HG03095 (cell line): ENCODE measurements around the gene AGFG2.

ENCODE experiments used
- ATAC-seq: cut with Tn5 transposase; IDR thresholded peaks from one replicate; pipeline ENCODE4 v1.9.1; 2021; ENCODE audit warnings: moderate library complexity; ENCODE audit not compliant: unreplicated experiment

AGFG2 gene

DNA sequence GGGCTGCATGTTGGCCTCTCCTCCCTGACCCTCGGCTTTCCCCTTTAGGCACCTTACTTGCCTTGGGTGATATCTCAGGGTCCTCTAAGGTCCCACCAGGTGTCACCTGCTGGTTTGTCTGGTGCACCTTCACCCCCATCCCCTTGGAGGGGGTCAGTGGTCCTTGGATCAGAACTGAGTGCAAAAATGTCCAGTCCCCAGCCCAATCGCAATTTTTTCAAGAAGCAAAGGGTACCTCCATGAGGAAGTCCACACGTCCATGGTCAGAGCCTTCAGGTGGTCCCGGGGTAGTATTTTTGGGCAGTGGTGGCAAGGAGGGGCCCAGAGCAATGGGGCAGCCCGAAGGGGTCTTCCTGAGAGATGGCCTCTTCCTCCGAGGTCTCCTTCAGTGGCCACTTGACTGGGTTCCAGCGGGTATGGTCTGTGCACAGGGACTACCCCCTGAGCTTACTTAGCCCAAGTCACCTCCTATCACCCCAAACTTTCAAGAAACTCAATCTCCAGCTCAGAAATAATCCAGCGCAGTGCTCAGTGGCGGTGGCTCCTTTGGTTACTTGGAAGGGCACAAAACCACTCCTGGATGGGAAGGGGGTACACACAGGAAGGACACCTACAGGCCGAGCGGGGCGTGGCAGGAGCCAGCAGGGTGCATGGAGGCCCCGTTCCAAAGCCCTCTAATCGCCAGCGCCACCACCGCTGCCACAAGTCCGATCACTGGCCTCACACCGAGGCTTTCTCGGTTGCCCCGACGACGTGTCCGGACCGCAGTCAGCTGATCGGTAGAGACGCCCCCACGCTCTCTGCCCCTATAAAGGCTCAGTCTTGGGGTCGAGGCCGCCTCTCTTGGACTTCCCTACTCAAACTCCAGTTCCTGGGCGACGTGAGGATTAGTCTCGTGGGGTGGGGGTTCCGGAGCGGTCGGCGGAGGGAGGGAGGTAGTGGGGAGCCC is 30.2 kb downstream of the AGFG2 start:
- no peak for ATAC-seq

DNA sequence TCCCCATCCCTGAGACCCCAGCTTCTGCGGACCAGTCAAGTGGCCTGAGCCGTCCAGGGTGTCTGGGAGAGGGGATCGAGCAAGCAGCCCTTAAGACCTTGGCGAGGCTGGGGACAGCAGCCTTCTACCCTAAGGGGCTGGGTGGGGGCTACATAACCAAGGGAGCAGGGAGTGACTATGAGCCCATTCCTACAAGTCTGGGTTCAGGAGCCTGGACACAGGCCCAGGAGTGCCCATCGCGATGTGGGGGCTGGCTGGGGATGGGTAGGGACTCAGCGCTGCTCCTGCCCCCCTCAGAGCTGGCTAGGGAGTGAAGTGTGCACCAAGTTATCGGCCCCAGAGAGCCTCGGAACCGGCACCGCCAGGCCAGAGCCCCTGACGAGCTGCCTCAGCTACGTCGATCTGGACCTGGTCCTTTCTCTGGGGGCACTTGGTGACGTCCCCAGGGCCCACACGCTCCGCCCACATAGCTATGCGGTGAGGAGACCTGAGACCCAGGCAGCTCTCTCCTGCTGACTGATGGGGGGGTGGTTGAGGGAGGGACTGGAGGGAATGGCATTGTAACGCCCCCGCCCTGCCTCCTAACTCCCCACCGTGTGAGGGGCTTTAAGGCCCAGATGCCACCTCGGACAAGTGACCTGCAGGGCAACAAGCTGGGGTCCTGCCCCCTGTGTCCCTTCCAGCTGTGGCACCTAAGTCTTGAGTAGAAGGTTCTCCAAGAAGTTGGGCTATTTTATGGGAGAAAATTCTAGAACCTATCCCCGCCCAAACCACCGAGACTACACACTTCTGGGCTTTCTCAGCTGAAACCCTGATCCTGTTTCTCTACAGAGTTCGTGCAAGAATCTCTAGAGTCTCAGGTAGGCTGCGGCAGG is 32.2 kb downstream of the AGFG2 start:
- ATAC-seq: no peak

DNA sequence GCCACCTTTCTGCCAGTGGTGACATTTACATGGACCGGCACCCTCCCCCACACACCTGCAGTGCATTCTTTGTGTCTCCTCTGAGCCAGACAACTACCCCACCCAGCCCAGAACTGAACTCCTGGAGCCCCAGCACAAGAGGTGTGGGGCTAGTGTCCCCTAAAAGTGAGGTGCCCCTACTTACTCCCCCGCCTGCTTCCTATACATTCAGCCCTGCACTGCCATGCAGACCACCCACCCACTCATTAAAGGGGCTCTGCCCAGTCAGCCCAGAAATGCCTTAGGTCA is 32.8 kb downstream of the AGFG2 start:
- ATAC-seq: no peak

DNA sequence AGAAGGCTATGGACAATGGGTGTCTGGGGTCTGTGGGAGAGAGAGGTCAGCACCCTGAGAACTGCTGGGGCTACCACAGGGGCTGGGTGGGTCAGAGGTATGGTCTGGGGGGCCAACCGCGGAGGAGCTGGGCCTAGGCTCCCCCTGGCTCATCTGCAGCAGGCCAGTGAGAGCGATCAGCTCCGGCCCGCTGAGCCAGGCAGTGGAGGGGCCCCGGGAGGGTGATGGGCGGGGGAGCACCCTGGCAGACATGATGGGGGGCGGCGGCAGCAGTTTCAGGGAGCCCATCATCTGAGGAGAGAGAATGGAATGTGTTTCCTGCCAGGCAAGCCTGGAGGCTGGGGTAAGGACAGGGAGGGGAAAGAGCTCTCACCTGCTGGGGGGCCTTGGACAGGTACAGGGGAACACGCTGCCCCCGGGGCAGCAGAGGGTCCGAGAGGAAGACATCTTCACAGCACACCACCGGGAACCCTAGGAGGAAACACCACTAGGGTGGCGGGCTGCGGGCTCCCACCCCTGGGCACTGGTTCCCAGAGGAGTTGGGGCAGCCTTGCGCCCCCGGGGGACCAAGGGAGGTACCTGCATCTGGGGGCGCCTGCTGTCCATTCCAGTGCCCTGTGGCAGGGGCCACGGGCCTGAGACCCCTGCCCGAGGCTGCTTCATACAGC is 33.4 kb downstream of the AGFG2 start:
- ATAC-seq: no peak

DNA sequence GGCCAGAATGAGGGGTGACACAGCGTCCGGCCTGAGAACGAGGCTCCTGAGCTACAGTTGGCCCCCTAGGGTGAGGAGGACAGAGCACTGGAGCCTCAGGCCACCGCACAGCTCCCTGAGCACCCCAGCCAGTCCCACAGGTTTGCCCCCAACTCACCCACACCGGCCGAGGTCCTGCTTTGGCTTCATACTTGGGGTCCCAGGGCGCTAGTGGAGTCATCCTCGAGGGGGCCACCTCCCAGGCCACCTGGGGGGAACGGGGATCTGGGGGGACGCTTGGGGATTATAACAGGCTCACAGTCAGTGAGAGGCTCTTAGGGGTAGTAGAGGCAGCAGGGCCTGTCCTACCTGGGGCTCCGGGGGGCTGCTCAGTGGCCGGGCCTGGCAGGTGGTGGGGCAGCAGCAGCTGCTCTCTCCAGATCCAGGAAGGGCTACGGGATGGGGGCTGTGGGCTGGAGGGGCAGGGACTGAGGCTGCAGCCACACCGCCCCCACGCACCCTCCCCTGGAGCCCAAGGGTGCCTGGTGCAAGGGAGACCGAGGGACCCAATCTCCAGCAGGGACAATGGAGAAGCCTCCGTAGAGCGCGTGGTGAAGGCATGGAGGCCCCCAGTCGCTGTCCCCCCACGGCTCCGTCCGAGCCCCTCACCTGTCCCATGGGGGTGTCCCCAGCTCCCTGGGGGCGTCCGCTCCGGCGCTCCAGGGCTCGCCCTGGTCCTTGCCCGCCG is 34.1 kb downstream of the AGFG2 start:
- no peak for ATAC-seq

DNA sequence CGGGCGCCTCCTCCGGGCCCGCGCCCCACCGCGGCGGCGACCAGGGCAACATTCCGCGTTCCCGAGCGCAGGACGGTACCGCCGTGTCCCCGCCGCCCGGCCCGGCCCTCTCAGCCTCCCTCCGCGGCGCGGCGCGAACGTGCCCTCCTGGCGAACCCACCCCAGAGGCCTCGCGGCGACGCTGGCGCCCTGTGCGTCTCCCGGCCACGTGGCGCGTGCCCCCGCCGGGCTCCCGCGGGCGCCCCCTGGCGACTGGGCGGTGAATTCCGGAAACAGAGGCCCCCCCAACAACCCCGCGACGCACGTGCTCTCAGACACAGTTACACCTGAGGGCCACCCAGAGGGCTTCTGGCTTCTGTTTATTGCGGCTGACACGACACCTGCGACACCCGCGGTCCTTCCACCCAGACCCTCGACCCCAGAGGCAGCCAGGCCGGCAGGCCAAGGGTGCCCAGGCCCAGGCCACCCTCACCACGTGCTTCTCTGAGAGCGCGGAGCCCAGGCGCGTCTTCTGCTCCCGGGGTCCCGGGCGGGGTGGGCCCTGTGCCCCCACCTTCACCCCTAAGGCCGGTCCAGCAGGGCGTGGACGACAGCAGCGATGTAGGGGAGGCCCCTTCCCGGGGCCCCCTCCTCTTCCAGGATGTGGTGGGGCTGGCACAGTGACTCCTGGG is 34.8 kb downstream of the AGFG2 start, which contains the start of gene SAP25:
TSS of gene SAP25 (minus strand) at position 210 of the 671 bp plus-strand sequence. CDS start at position 52, 158 bp downstream.
- ATAC-seq: no peak

DNA sequence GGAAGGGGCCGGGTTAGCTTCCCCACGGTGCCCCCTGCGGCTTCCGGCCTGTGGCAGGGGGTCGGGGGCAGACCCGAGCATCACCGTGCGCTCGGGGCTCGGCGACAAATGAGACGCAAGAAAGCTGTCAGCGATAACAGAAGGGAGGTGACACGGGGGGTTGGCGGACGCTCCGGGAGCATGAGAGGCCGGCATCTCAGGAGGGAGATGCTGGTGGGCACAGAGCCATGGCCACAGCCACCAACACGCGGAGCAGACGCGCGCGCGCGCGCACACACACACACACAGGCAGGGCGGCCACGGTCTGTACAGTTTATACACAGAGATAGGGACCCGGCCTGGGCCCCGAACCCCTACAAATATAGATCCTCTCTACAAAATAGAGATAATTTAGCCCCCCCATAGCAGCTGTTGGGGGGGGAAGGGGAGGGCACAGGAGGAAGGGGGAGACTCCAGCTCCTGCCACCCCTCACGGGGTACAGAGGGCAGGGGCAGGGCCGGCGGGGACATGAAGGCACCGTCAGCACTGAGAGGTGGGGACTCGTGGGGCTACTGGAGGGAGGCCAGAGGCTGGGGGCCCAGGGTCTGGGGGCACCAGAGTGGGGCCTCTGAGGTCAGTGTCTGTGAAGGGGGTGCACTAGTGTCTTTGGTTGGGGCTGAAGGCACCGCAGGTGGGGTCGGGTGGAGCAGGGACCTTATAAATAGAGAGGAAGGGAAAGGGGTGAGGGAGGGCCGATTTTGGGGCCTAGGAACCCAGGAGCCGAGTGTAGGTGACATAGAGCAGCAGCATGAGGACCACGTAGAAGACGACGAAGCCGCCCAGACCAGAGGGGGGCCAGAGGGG is 35.6 kb downstream of the AGFG2 start:
- no peak for ATAC-seq

DNA sequence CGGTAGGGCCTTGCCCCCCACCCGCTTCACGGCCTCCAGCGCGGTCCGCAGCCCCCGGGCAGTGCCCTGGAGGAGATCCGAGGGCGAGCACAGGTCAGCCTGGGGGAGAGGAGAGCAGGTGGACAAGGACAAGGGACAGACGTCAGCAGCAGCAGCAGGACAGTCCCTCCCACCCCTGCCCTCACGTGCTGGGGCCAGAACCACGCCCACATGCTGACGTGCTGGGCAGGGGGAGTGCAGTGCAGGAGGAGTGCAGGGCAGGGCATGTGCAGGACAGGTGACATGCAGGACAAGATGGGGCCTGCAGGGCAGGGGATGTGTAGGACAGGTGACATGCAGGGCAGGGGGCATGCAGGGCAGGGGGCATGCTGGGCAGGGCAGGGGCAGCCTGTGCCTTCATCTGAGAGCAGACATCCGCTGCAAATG is 36.2 kb downstream of the AGFG2 start:
- no peak for ATAC-seq

DNA sequence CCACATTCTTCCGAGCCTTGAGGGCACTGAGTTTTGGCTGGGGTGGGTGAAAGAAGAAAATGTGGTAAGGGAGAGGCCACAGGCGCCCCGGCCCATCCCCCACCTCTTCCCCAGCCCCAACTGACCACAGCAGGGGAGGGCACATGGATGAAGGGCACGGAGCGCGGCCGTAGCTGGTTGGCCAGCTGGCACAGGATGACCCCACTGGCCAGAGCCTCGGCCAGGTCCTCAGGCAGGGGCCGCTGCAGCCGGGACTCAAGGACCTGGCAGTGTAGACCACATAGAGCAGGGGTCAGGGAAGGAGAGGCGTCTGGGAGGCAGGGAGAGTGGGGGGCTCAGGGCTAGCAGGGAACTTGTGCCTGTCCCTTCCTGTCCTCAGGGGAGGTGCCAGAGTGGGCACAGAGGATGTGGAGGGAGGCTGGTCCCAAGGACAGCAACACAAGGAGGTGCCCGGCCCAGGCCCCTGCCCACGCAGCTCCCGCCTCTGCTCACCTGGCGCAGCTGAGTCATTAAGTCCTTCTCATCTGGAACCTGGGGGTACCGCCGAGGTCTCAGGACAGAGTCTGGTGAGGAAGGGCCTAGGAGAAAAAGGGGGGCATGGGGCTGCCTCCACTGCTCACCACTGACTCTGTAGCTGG is 36.9 kb downstream of the AGFG2 start:
- no peak for ATAC-seq

DNA sequence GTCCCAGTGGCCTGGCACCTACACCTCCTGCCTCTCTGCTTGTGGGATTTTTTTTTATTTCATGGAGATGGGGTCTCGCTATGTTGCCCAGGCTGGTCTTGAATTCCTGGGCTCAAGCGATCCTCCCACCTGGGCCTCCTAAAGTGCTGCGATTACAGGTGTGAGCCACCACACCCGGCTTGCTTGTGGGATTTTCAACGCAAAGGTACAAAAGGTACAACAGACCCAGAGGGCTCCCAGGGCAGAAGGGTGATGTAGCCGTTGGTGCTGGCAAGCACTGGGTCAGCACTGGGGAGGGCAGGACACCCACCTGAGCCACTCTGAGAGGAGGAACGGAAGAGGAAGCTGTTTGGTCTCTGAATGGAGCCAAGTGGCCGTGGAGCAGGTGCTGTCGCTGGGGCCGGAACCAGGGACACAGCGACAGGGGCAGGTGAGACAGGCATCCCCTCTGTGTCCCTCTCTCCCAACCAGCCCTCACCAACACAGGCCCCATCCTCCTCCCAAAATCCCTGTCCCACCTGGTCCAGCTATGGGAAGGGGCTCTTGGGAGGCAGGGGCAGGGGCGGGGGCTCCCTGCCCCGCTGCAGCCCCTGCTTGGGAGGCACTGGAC is 37.5 kb downstream of the AGFG2 start:
- ATAC-seq: no peak

DNA sequence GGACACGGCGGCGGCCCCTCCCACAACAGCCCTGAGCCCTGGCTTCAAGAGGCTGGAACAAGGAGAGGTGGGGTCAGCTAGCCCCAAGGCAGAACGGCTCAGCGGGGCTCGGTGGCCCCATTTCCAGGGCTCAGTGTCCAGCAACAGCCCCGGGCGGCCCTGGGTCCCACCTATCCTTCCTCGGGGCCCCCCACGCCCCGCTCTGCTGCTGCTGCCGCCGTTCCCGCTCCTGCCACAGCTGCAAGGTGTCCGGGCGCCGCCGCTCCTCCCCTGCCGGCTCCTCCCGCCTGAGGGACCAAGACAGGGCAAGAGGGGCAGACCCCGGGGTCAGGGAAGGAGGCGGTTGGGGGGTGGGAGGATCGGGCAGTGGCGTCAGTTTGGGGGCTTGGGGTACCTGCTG is 38.1 kb downstream of the AGFG2 start:
- no peak for ATAC-seq

DNA sequence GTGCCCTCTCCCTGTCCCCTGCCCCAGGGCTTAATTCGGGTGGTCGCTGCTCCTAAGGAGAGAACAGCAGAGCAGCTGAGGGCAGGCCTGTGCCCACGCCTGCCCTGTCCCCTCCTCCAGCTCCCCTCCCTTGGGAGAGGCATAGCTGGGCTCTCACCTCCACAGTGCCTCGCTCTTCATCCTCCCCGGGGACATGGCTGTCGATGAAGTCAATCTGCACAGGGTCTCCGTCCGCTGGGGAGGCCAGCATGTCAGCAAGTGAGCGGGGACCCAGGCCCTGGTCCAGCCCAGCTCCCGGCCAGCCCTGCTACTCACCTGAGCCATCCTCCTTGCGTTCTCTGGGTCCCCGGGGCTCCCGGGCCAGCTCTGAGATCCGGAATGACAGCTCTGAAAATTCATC is 38.5 kb downstream of the AGFG2 start:
- no peak for ATAC-seq

DNA sequence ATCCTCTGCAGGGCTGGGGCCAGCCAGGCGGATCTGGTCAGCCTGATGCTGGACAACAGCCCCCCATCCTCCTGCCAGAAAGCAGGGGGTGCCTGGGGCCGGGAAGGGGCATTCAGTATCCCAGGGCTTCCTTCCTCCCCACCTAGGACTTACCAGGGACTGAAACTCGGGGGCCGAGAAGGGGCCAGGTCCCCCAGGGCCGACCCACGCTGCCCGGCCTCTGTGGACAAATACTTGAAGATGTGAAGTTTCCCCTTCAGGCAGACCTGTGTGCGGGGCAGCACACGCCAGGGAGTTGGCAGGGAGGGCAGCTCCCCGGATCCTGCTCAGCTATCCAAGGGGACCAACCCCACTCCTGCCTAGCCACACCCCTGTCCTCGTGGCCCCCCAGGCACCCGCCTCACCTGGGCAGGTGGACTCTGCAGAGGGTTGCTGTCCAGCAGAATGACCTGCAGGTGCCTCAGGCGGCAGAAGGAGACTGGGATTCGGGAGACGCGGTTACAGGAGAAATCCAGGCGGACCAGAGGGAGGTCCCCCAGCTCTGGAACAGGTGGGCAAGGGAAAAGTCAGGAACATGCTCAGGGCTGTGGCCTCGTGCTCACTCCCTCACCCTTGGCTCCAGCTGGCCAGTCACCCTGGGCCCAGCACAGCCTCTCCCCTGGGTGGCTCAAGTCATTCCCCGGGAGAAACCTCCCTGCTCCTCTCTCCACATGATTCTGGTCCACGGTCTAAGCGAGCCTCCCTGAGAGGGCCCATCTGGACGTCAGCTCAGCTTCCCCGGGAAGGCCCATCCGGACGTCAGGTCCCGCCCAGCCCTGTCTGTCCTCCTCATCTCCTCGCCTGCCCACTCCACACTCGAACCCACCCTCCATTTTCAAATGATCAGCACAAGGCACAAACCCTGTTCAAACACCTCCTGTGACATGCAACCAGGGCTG is 39.5 kb downstream of the AGFG2 start:
- ATAC-seq: no peak

DNA sequence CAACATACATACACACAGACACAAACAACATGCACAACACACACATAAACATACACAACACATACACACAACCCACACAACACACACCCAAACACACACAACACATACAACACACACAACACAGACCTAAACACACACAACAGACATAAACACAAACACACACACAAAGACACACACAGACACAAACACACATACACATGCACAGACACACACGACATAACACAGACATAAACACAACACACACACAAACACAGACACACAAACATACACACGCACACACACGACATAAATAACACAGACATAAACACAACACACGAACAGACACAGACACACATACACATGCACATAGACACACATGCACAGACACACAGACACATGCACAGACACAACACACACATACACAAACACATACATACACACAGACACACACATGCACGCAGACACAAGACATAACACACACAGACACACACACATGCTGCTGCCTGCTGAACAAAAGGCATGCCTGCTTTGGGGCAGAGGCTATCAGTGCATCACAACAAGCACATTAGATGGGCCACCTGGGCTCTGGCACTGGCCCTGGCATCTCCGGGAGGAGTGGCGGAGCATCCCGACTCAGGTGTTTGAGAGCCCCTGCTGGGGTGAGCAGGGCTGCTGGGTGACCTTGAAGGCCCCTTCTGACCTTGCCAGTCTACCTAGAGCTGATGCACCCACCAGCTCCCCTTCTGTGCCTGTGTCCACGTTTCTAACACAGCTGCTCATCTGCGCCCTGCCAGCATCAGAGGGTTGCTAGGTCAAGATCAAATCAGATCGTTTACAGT is 41.7 kb downstream of the AGFG2 start:
- ATAC-seq: no peak

DNA sequence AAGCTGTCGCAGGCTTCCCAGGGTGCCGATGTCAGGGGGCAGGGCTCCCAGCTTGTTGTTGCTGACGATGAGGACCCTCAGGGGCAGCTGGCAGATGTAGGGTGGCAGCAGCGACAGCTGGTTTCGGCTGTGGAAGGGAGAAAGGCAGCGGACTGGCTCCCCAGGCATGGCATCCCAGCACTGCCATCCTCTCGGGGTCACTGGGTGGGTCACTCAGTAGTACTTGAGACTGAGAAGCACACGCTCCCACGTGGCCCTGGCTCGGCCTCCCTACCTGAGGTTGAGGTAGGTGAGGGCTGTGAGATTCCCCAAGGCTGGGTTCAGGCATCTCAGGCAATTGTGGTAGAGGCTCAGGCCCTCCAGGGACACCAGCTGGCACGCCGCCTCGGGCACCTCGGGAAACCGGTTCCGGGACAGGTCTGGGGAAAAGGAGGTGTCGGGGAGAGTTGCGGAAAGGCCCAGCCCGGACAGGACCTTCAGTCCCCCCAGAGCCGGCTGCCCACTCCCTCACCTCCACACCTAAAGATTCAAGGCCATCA is 43.1 kb downstream of the AGFG2 start:
- ATAC-seq: no peak

DNA sequence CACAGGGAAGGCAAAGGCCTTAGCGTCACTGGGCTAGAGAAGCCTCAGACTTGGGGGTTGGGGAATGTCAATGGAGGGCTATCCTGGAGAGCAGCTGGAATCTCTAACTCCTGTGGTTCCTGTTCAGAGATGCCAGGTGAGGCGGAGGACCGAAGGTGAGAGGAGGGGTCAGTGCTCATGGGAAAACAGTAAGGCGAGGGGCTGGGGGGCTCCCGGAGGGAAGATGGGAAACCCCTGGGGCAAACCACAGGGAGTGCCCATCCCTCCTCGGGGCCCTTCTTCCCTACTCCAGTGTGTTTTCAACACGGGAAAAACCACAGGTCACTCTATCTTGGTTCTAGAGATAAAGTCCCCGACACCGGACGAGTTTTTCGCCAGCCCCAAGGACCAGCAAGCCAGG is 43.6 kb downstream of the AGFG2 start:
- no peak for ATAC-seq
